GM10266 (cell line): ENCODE results near the gene UFM1.
"Not testable (repeated sequence)": the region's sequence is repeated elsewhere in the genome, so short reads cannot be mapped to it uniquely, and the experiment has no call there.

Experiments used
- DNase-seq: peaks from one replicate; pipeline ENCODE4 v3.0.0; 2012; ENCODE audit errors: extremely low spot score
- TF ChIP-seq, protein P1 (sequence below): IDR thresholded peaks from 2 replicates; pipeline ENCODE4 v1.5.1; 2012; ENCODE audit warnings: mild to moderate bottlenecking, low read depth; ENCODE audit not compliant: control insufficient read depth, insufficient read depth; ENCODE audit errors: missing control alignments

Gene UFM1

DNA sequence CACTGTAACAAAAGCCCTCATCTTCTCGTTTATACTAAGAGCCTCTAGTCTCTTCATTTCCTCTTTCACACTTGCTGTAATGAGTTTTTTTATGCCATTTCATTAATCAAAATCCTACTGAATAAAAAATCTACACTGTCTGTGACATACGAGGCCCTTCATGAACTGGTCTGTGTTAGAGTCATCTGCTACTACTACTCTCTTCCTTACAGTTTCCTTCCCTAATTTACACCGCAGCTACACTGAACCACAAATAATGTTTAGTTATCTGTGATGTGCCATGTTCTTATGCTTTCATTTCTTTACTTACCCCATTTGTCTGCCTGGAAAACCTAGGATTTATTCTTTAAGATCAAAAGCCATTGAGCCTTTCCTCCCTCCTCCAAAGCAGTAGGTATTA is 16.0 kb downstream of the UFM1 start:
- DNase-seq = no peak
- TF ChIP-seq, protein P1, sequence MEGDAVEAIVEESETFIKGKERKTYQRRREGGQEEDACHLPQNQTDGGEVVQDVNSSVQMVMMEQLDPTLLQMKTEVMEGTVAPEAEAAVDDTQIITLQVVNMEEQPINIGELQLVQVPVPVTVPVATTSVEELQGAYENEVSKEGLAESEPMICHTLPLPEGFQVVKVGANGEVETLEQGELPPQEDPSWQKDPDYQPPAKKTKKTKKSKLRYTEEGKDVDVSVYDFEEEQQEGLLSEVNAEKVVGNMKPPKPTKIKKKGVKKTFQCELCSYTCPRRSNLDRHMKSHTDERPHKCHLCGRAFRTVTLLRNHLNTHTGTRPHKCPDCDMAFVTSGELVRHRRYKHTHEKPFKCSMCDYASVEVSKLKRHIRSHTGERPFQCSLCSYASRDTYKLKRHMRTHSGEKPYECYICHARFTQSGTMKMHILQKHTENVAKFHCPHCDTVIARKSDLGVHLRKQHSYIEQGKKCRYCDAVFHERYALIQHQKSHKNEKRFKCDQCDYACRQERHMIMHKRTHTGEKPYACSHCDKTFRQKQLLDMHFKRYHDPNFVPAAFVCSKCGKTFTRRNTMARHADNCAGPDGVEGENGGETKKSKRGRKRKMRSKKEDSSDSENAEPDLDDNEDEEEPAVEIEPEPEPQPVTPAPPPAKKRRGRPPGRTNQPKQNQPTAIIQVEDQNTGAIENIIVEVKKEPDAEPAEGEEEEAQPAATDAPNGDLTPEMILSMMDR = no peak

DNA sequence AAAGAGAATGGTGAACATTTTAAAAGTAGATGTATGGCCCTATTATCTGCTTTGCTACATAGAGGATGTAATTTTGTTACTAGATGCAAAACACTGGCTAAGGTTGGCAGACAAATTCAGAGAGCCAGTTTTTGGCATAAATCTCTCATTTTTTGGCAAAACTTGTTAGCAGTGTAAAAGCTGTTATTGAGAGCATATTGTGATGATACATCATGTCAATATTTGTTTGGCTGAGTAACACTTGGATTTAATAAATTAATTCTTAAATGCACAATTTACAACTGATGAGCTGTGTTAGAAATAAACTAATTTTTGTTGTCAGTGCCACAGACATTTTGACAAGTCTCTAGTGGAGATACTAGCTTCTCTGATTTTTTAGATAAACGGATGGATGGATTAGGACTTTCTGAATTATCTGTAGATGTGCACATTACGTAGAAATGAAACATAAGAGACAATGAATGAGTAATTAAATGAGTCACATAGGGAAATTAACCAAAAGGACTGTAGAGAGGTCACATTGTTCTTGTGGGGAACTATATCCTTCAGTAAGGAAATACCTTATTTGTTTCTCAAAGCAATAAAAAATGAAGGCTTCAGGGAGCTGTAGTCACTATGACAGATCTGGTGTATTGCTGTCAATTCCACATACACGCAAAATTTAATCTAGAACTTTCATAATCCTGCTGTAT is 17.4 kb downstream of the UFM1 start:
- TF ChIP-seq, protein P1 = no peak
- no peak for DNase-seq

DNA sequence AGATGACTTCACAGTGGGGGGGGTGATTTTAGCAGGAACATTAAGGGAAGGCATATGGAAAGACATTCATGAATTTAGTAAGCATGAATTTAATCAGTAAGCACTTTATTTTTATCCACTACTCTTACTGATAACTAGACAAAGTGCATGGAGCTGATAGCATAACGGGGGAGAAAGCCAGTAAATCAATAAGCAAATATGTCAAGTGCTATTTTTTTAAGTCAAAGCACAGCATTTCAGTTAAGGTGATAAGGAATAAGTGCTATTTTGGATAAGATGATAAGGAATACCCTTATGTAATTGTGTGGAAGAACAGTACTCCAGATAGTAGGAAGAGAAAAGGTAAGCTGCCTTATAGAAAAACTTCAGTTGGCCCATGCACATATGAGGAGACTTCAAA is 19.4 kb downstream of the UFM1 start:
- TF ChIP-seq, protein P1 = no peak
- DNase-seq = no peak

DNA sequence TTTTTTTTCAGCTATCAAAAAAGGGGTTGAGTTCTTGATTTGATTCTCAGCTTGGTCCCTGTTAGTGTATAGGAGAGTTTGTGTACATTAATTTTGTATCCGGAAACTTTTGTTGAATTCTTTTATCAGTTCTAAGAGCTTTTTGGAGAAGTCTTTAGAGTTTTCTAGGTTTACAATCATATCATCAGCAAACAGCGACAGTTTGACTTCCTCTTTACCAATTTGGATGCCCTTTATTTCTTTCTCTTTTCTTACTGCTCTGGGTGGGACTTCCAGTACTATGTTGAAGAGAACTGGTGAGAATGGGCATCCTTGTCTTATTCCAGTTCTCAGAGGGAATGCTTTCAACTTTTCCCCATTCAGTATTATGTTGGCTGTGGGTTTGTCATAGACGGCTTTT is 20.4 kb downstream of the UFM1 start:
- not testable (repeated sequence) for DNase-seq

DNA sequence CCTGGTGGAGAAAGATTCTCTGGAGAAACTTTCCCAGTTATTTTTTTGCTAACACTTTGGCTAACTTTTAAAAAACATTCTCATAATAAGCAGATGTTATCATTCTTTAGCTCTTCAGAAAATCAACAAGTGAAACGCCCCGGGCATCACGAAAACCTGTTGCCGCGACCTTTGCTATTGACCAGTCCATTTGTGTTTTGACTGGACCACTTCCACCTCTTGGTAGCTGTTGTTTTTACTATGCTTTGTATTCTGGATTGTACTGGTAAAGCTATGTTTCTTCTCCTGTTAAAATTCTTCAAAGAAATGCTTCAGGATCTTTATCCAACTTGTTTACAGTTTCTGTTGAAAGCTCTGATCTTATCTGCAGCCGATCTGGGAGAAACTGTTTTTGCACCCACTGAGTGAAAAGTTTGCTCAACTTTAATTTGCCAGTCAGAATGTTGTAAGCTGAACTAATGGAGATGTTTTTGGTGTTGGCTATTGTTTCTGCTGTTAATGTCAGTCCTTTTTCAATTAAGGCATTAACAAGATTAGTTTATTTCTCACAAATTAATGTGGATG is 23.3 kb downstream of the UFM1 start:
- TF ChIP-seq, protein P1 = no peak
- DNase-seq = no peak

DNA sequence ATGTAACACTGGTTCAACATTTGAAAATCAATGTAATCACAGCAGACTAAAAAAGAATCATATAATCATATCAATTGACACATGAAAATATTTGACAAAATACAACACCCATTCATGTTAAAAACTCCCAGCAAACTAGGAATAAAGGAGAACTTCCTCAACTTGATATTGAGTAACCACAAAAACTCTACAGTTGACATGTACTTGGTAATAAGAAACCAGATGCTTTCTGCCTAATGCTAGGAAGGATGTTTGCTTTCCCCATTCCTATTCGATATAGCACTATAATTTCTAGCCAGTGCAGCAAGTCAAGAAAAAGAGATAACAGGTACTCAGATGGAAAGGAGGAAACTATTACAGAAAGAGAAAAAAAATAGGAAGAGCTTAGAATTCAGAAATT is 26.9 kb downstream of the UFM1 start:
- TF ChIP-seq, protein P1 = no peak
- DNase-seq = no peak

DNA sequence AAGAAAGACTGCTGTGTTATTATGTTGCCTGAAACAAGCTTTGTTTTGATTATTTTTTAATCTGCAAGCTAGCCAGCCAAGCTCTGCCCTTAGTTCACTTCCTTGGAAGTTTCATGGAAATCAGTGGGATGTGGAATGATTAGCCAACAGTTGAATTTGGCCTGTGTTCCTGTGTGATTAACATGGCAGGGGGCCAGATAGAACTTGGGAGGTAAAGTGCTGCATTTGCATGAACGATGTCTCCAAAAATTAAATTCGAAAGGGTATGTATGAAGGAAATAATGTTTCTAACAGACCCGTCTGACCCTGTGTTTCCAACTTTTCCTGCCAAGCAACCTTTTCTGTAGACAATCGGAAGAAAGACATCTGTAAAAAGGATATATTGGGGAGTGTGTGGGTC is 32.2 kb downstream of the UFM1 start:
- TF ChIP-seq, protein P1 = no peak
- DNase-seq = no peak

DNA sequence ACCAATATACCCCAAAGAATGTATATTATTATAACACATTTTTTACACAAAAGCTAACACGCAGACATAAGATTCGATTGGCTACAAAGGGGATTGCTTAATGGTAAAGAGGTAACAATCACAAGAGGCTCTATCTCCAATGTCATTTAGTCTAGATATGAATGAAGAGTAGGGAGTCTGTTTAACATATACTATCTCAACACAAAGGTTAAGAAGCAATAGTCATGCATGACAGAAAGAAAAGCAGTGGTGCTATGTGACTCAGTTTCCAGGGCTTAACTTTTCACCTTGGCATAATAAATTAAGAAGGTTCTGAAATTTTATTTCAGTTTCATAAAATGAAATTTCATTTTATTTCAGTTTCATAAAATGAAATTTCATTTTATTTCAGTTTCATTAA is 33.3 kb downstream of the UFM1 start:
- DNase-seq = no peak
- TF ChIP-seq, protein P1 = no peak
